NCI-H748 (cell line): ENCODE results near the gene GLIS1.
A peak's percentile ranks its signal among the peaks of the same experiment; 100 is the strongest.

ENCODE experiments used
- DNase-seq: peaks from one replicate; lab custom pipeline; 2025; ENCODE audit not compliant: unreplicated experiment; lab: John Stamatoyannopoulos, UW

GLIS1 gene

GRCh38 chr1:53694718-53695091 is 44.3 kb downstream of the GLIS1 start:
- no peak for DNase-seq

DNA sequence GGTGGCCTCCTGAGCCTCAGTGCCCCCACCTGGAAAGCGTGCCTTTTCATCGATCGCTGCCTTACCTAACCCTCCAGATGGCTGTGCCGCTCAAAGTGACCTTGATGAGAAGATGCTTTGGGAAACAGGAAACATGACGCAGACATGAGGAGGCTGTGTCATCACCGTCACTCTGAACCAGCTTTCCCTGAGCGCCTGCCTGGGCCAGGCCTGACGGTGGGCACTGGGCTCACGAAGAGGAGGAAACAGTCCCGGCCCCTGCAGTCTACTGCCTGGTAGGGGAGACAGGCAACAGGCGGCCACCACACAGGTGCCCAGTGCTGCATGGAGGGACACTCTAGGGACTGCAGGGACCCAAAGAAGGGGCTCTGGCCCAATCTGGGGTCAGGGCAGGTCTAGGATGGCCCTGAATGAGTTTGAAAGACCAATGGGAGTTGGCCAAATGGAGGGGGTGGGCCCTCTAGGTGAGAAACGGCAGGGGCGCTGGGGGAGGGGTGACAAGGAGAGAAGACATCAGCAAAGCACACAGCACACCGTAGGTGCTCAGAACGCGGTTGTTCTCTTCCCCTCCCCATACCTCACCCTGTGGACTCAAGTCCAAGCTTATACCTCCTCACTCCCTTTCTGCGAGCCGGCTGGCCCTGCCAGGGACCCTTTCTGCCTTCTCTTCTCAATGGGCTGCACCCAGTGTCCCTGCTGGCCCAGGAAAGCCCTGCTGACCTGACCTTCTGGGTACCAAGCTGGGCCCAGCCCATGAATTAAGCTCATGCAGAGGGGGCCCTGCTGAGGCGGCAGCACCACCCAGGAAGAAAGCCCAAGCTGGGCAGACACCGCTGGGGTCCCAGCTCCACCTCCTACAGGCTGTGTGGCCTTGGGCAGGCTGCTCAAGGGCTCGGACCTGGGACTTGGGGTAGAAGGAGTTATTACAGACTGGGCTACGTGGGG is 44.9 kb downstream of the GLIS1 start:
- DNase-seq = no peak

GRCh38 chr1:53693339-53693738 is 45.6 kb downstream of the GLIS1 start:
- no peak for DNase-seq

GRCh38 chr1:53691326-53691725 is 47.6 kb downstream of the GLIS1 start:
- no peak for DNase-seq

DNA sequence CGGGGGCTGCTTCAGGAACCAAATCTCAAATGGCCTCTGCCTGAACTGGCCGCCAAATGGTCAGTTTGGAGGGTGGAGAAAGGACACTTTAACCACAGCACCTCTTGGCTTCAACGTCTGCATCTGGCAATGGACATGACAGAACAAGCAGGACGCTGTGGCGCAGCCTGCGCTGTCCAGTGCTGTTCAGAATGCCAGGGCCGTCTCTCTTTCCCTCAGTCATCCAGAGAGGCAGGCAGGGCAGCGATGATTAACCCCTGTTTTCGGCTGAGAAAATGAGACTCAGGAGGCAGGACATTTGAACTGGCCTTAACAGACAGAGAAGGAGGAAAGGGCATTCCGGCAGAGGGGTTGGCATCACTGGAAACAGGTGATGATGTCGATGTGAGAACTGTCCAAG is 48.6 kb downstream of the GLIS1 start:
- DNase-seq = no peak

- DNase-seq = no peak
Measured at GRCh38 chr1:53689736-53690326, 49.1 kb downstream of the GLIS1 start.

DNA sequence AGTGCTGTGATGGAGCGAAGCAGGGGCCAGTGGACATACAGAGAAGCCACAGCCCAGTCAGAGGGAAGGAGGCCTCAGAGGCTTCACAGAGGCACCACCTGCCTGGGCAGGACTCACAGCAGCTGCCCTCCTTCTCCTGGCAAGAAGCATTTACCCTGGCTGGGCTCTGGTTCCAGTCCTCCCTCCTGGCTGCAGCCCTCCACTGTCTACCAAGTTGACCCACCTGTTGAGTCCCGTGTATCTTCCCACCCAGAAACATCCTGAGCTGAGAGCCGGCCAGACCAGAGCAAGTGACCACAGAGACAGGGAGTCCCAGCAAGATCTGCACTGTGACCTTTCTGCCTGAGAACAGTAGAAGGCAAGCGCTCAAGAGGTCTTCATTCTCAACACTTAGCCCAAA is 49.7 kb downstream of the GLIS1 start:
- DNase-seq = no peak

GRCh38 chr1:53688381-53689102 is 50.4 kb downstream of the GLIS1 start:
- no peak for DNase-seq

- no peak for DNase-seq
Measured at GRCh38 chr1:53687901-53688300, 51.1 kb downstream of the GLIS1 start.

DNA sequence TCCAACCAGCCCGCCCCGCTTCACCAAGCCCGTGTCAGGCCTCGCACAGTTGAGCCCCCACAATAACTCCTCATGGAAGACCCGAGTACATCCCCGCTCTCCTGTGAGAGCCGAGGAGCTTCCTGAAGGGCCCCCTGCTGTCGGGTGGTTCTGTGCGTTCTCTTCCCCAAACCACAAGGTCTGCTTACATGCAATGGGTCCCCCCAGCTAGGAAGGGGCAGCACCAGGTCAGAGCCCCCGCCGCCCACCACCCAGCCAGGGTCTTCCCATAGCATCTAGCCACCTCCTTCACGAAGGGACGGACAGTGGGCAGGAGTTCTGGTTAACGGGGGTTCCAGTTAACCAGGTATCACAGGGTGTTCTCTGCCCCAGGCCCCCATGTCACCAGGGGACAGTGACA is 51.5 kb downstream of the GLIS1 start:
- no peak for DNase-seq

DNA sequence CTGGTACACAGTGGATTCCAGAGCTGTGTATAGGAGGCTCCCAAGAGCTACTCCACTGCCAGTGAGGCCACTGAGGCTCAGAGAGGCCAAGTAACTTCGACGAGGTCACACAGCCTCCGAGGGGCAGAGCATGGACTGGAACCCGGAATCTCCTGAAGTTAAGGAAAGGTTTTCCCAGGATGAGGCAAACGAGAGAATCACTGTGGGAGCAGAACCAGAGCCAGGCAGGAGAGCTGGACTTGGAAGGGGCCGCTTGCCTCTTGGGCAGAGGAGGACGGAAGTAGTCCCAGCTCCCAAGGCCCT is 52.0 kb downstream of the GLIS1 start:
- no peak for DNase-seq

DNA sequence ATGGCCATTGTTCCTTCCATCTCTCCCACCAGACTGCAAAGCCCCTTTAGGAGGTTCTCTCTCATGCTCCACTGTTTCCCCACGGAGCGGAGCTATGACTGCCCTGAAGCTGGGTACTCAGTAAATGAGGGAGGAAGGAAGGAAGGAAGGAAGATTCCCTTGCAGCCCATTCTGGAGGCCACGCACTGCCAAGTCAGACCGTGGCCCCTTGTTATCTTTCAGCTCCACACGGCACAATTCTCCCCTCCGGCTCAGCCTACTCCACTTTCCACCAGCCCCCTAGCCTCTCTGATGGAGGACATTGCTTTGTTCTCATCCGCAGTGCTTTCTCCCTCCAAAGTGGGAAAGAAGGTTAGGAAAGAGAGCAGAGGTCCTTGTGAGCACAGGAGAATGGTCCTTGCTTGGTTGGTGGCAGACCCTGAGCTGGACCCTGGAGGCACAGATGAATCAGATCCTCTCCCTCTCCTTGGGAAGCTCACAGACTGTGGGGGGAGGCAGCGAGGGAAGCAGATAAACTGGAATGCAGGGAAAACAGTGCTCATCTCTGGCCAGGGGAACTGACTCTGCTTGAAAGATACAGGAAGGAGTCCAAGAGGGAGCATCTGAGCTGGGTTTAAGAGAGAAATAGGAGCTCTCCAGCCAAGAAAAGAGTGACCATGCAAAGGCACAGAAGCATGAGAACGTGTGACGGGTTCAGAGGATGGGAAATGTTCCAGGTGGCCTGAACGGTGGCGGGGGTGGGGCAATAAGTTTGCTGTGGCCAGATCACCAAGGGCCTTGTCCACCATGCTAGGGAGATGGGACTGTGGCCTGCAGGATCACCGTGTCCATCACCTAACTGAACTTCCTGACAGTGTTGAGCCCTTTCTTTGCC is 52.6 kb downstream of the GLIS1 start:
- DNase-seq = no peak

DNA sequence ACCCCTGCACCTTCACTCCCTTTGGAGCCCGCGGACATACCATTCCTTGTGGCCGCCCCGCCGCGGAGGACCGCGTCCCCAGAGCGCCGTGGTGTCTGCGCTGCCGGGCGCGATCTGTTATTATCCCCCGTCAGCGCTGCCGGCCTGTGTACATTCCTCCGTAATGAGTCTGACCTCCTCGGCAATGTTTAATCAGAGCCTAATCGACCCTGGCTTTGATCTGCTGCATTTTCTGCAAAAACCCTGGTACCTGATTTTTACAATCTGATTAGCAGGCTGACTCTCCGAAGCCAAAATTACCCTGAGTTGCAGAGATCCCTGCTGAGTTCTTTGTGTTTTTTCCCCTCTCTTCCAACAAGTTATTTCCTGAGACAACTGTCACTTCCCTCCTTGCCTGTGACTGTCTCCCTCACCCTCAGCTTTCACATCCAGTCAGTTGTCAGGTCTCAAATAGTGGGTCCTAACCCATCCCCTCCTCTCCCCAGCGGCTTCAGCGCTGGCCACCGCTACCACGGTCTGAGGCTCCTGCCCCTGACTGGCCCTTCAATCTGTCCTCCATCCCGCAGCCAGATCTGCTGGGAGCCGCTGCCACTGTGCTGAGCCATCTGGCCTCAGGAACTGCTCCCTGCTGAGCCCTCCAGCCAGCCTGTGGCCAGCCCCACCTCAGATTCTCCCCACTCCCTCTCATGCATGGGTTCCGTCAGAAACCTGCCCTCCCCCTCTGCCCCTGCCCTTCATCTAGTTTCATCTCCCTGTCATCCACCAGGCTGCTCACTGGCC is 53.5 kb downstream of the GLIS1 start:
- peak; percentile 61 for DNase-seq

DNA sequence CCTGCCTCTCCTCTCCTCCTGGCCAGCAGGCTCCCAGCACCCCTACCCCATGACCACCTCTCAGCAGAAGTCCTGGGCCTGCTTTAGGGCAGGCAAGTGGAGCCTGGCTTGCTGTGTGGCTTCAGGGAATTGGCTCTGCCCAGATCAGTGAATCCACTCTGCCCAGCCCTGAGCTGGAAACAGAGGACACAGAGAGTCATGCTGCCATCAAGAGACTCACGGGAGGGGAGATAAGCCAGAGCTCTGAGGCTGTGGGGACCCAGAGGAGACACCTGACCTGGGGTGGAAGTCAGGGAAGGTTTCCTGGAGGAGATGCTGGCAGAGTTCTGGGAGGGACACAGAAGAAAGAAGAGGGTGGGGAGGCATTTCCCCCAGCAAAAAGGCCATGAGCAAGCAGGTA is 54.2 kb downstream of the GLIS1 start:
- DNase-seq = no peak

DNA sequence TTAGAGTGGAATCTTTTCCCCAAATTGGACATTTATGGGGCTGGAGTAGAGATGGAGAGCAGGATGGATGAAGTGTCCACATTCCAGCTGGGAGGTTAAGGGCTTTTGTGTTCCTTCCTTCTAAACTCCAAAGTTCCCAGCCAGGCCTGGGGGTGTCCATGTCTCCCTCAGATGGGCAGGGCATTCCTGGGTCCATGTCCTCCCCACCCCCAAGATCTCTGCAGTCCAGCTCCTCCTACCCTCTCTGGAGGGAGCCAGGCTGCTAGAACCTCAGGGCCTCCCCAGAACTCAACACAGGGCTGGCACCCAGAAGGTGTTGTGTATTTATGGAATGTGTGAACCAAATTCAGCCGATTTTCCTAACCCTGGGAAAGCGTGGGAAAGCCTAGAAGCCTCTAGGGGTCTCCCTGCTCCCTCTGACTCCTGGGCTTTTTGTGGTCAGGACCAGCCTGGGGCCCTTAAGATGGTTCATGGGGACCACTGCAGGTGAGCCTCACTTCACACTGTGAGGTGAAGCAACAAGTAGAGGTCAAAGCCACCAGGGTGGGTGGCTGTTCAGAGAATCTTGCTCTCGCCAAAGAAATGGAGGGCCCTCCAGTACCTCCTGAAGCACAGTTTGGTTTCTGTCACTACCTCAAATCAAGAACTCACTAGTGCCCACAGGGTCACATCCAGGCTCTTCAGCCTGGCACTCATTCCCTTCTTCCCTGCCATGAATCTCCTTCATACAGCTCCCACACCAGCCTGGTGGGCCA is 54.8 kb downstream of the GLIS1 start:
- DNase-seq = peak; percentile 14

- no peak for DNase-seq
Measured at GRCh38 chr1:53682881-53683280, 56.1 kb downstream of the GLIS1 start.

- peak; percentile 84 for DNase-seq
Measured at GRCh38 chr1:53681977-53682685, 56.8 kb downstream of the GLIS1 start.

DNA sequence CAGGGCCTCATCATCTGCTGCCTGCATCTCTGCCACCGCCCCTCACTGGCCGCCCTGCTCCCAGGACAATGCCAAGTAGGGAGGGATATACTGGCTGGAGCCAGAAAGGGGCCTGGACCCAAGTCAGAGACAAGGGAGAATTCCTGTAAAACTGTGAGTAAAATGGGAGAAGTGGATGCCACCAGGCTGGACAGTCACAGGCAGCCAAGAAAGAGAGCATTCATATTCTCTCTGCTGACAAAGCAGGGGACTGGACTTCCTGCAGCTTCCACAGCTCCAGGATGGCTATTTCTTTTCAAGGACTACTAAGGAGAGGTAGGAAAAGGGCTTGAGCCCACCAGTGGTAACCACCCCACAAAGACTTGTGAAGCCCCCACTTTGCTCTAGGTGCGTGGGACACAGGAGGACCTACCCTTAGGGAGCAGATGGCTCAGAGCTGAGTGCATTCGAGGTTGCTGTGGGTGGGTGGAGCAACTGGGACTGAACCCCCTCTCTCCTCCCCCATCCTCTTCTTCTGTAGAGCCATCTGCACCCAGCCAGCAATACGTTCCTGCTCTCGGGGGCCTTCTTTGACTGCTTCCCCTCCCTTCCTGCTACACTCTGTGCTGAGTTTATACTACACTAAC is 57.5 kb downstream of the GLIS1 start:
- DNase-seq = no peak

GRCh38 chr1:53680868-53681267 is 58.1 kb downstream of the GLIS1 start:
- DNase-seq = no peak
